ENCODE data around the gene IQCE.

Gene IQCE

GRCh38 chr7:2512713-2513112 lies 46.1 kb upstream of the IQCE start:
- no peaks in the 10 kb centered on the region for H3K9me2 ChIP-seq (ENCODE audit: low read depth, low read length)
- no peak overlapping the region for H3K4me3 ChIP-seq (ENCODE audit: low read depth, low read length, poor library complexity, severe bottlenecking)
- H3K36me3 ChIP-seq (ENCODE audit: insufficient read depth, low read length): no peaks in the 10 kb centered on the region
- no peaks in the 10 kb centered on the region for H3K9me3 ChIP-seq (ENCODE audit: low read length)
- no peaks in the 10 kb centered on the region for H4K20me1 ChIP-seq (ENCODE audit: insufficient read depth, low read length)
- H3K4me2 ChIP-seq (ENCODE audit: low read length): no peak overlapping the region
- no peaks in the 10 kb centered on the region; the same call in 1 of the 2 replicates for H3K27me3 ChIP-seq (ENCODE audit: insufficient read depth, low read length)
- H3K4me1 ChIP-seq (ENCODE audit: insufficient read depth, low read length, severe bottlenecking): peaks cover 45% of the 10 kb centered on the region
- H3K9ac ChIP-seq (ENCODE audit: low read length): no peak overlapping the region; the same call in 1 of the 2 replicates
- H3K79me2 ChIP-seq (ENCODE audit: insufficient read depth, low read length): no peaks in the 10 kb centered on the region
- no peak overlapping the region for H3K27ac ChIP-seq (ENCODE audit: low read depth, low read length, poor library complexity, severe bottlenecking)
- no peaks in the 10 kb centered on the region for H3F3A ChIP-seq (ENCODE audit: insufficient read depth, low read length)
- H2AFZ ChIP-seq (ENCODE audit: low read length): no peak overlapping the region
- no peak for TF ChIP-seq CTCF (IDR thresholded peaks at IDR 0.05; ENCODE audit: low read length)
- no peak for TF ChIP-seq EZH2 (IDR thresholded peaks at IDR 0.05; ENCODE audit: borderline replicate concordance, low read length)

GRCh38 chr7:2513702-2514101 lies 45.1 kb upstream of the IQCE start:
- Histone ChIP-seq H3K4me3 (ENCODE audit: low read depth, low read length, poor library complexity, severe bottlenecking) (no peak overlapping the region), H3K4me1 (ENCODE audit: insufficient read depth, low read length, severe bottlenecking) (peaks cover 47% of the 10 kb centered on the region), H3K9me2 (ENCODE audit: low read depth, low read length) (no peaks in the 10 kb centered on the region), H3K27ac (ENCODE audit: low read depth, low read length, poor library complexity, severe bottlenecking) (no peak overlapping the region), H3K9ac (ENCODE audit: low read length) (no peak overlapping the region), H3K79me2 (ENCODE audit: insufficient read depth, low read length) (no peaks in the 10 kb centered on the region), H3F3A (ENCODE audit: insufficient read depth, low read length) (no peaks in the 10 kb centered on the region), H3K9me3 (ENCODE audit: low read length) (no peaks in the 10 kb centered on the region), H3K27me3 (ENCODE audit: insufficient read depth, low read length) (no peaks in the 10 kb centered on the region; the same call in 1 of the 2 replicates), H4K20me1 (ENCODE audit: insufficient read depth, low read length) (no peaks in the 10 kb centered on the region), H3K36me3 (ENCODE audit: insufficient read depth, low read length) (no peaks in the 10 kb centered on the region), H2AFZ (ENCODE audit: low read length) (no peak overlapping the region), H3K4me2 (ENCODE audit: low read length) (no peak overlapping the region)
- no peak for TF ChIP-seq CTCF (IDR thresholded peaks at IDR 0.05; ENCODE audit: low read length)
- TF ChIP-seq EZH2 (IDR thresholded peaks at IDR 0.05; ENCODE audit: borderline replicate concordance, low read length): no peak

- Histone ChIP-seq H3K4me2 (ENCODE audit: low read length) (no peak overlapping the region), H2AFZ (ENCODE audit: low read length) (no peak overlapping the region), H3K9me3 (ENCODE audit: low read length) (no peaks in the 10 kb centered on the region), H3K9ac (ENCODE audit: low read length) (no peak overlapping the region), H3K4me1 (ENCODE audit: insufficient read depth, low read length, severe bottlenecking) (peaks cover 43% of the 10 kb centered on the region), H3K9me2 (ENCODE audit: low read depth, low read length) (no peaks in the 10 kb centered on the region), H3K79me2 (ENCODE audit: insufficient read depth, low read length) (no peaks in the 10 kb centered on the region), H4K20me1 (ENCODE audit: insufficient read depth, low read length) (no peaks in the 10 kb centered on the region), H3K27ac (ENCODE audit: low read depth, low read length, poor library complexity, severe bottlenecking) (no peak overlapping the region), H3F3A (ENCODE audit: insufficient read depth, low read length) (no peaks in the 10 kb centered on the region), H3K4me3 (ENCODE audit: low read depth, low read length, poor library complexity, severe bottlenecking) (no peak overlapping the region), H3K27me3 (ENCODE audit: insufficient read depth, low read length) (no peaks in the 10 kb centered on the region; the same call in 1 of the 2 replicates), H3K36me3 (ENCODE audit: insufficient read depth, low read length) (no peaks in the 10 kb centered on the region)
- TF ChIP-seq CTCF (IDR thresholded peaks at IDR 0.05; ENCODE audit: low read length) (no peak), EZH2 (IDR thresholded peaks at IDR 0.05; ENCODE audit: borderline replicate concordance, low read length) (no peak)
These were observed 44.0 kb upstream of the IQCE start for GRCh38 chr7:2514473-2515423.
